Esophagus squamous epithelium (tissue), 5 donors: ENCODE results near the gene ARFGAP1. TPM values are rescaled to one million over a fixed set of nuclear protein-coding genes. Genes with fewer than 3 reads are reported as not detected.

ENCODE experiments used
- DNase-seq: peaks from one replicate; lab custom pipeline; 2025; lab: John Stamatoyannopoulos, UW
- H3K27ac ChIP-seq, 4 donors: fragments of 200-600 bp; sonication (generic); one replicate each; pipeline ENCODE4 v1.5.1; 2016 to 2019; ENCODE audit warnings: mild to moderate bottlenecking in 1 of 4
- H3K27me3 ChIP-seq, 4 donors: fragments of 200-600 bp; sonication (generic); 1 replicate in 3 of 4; 2 replicates in 1 of 4; pipeline versions ENCODE4 v1.5.1 to v1.6.0; 2017 to 2021; ENCODE audit warnings: antibody characterized with exemption in 1 of 4
- H3K36me3 ChIP-seq, 3 donors: fragments of 200-600 bp; sonication (generic); one replicate each; pipeline ENCODE4 v1.5.1; 2016 to 2019
- H3K4me1 ChIP-seq, 3 donors: fragments of 200-600 bp; sonication (generic); one replicate each; pipeline ENCODE4 v1.5.1; 2017 to 2019
- H3K4me3 ChIP-seq, 4 donors: fragments of 200-600 bp; sonication (generic); 1 replicate in 3 of 4; 2 replicates in 1 of 4; pipeline ENCODE4 v1.5.1; 2016 to 2019; ENCODE audit warnings: mild to moderate bottlenecking in 2 of 4, moderate library complexity in 1 of 4
- H3K9me3 ChIP-seq, 3 donors: fragments of 200-600 bp; sonication (generic); one replicate each; pipeline ENCODE4 v1.5.1; 2016 to 2019
- POLR2A ChIP-seq, 4 donors: fragments of 450-650 bp; IDR thresholded peaks; one replicate each; pipeline ENCODE4 v1.6.1; 2017; ENCODE audit warnings: antibody characterized with exemption in 4 of 4, mild to moderate bottlenecking in 4 of 4, moderate library complexity in 3 of 4
- WGBS, 2 donors: methylation state at CpG; one replicate each; pipeline ENCODE4 v1.1.5; 2018; 5-methylcytosine and 5-hydroxymethylcytosine counted together
- intact Hi-C: fragments of 100-400 bp; cut with DNase I; formaldehyde crosslinking; loops from one replicate; pipeline ENCODE4 v1.15.0; 2022
- total RNA-seq, 4 donors: library from RNA; depleted of rRNA; stranded (reverse); fragments of >200 nt; gene quantifications; one replicate each; pipeline ENCODE4 v1.1.0, GENCODE V29; 2016
- TF ChIP-seq, protein P1 (sequence below), 6 experiments: fragments of 450-650 bp in 4 of 6; fragments of 200-600 bp in 2 of 6; sonication (generic) in 2 of 6; IDR thresholded peaks; one replicate each; pipeline ENCODE4 v1.5.1; 2016 to 2019; ENCODE audit warnings: antibody characterized with exemption in 6 of 6, mild to moderate bottlenecking in 4 of 6, moderate library complexity in 4 of 6
- donor health status: DM: yes; HTN: yes; CAD: no.

Gene ARFGAP1
- total RNA-seq, 4 donors from 2014 or later = 18.4 to 37.4 (median 30.7) TPM

DNA sequence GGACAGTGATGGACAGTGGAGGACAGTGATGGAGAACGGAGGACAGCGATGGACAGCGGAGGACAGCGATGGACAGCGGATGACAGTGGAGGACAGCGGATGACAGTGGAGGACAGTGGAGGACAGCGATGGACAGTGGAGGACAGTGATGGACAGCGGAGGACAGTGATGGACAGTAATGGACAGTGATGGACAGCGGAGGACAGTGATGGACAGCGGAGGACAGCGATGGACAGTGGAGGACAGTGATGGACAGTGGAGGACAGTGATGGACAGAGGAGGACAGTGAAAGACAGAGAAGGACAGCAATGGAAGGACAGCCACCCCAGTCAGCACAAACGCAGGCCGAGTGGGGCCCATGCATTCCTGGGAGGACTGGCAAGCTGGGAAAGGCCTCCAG is 15.0 kb upstream of the ARFGAP1 start:
- no peak overlapping the region for H3K4me3 ChIP-seq
- 85 to 87% methylated on average over 12 to 13 of the region's 13 CpGs for WGBS, 2 donors
- H3K27ac ChIP-seq = no peak overlapping the region
- H3K9me3 ChIP-seq = no peaks in the 10 kb centered on the region
- TF ChIP-seq POLR2A (IDR thresholded peaks at IDR 0.05) = no peak
- TF ChIP-seq, protein P1, sequence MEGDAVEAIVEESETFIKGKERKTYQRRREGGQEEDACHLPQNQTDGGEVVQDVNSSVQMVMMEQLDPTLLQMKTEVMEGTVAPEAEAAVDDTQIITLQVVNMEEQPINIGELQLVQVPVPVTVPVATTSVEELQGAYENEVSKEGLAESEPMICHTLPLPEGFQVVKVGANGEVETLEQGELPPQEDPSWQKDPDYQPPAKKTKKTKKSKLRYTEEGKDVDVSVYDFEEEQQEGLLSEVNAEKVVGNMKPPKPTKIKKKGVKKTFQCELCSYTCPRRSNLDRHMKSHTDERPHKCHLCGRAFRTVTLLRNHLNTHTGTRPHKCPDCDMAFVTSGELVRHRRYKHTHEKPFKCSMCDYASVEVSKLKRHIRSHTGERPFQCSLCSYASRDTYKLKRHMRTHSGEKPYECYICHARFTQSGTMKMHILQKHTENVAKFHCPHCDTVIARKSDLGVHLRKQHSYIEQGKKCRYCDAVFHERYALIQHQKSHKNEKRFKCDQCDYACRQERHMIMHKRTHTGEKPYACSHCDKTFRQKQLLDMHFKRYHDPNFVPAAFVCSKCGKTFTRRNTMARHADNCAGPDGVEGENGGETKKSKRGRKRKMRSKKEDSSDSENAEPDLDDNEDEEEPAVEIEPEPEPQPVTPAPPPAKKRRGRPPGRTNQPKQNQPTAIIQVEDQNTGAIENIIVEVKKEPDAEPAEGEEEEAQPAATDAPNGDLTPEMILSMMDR (IDR thresholded peaks at IDR 0.05) = no peak
- no peaks in the 10 kb centered on the region for H3K36me3 ChIP-seq
- DNase-seq = no peak
- intact Hi-C loops = no loop called here
- peaks cover 12 to 37% (median 17%) of the 10 kb centered on the region in 3 donors for H3K4me1 ChIP-seq
- peaks cover 6 to 95% (median 13%) of the 10 kb centered on the region in 4 donors for H3K27me3 ChIP-seq

- H3K27me3 ChIP-seq = peaks cover 6 to 95% (median 11%) of the 10 kb centered on the region in 4 donors
- peaks cover 4 to 28% (median 9%) of the 10 kb centered on the region in 3 donors for H3K4me1 ChIP-seq
- intact Hi-C loops = no loop called here
- H3K36me3 ChIP-seq = no peaks in the 10 kb centered on the region
- no peak overlapping the region for H3K4me3 ChIP-seq
- WGBS, 2 donors = 40 to 60% methylated on average over 1 to 8 of the region's 8 CpGs
- no peaks in the 10 kb centered on the region for H3K9me3 ChIP-seq
- no peak overlapping the region for H3K27ac ChIP-seq
- TF ChIP-seq, protein P1 (IDR thresholded peaks at IDR 0.05) = no peak
- no peak for TF ChIP-seq POLR2A (IDR thresholded peaks at IDR 0.05)
- DNase-seq = no peak
Observed at GRCh38 chr20:63258781-63259180, 13.8 kb upstream of the ARFGAP1 start.

DNA sequence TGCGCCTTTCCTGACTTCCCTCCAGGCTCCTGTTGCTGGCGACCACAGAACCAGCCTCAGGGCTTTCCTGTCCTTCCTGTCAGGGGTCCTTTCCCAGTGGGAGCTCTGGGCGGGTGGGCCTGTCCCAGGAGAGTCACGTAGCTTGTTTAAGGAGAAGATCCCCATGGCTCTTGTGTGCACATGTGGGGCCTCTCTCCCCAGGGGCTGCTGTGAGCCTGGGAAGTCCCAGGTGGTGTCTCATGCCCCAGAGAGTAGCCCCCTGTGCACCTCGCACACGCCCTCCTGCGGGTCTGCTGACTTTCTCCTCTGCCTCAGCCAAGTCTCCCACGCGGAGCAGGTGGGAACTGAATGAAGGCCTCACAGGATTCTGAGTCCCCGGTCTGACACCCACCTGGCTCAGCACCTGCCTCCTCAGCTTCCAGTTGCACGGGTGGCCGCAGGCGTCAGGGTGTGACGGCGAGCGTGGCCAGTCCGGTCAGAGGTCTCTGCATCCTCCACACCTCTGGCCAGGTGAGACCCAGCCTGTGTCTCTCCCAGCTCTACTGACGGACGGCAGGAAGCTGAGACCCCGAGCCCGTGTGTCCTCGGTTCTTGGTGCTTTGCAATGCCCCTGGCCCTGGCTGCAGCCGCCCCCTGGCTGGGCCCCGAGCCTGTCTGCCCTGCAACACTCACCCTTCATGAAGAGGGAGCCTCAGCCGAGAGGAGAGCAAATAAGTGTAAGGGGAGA is 12.7 kb upstream of the ARFGAP1 start:
- Histone ChIP-seq H3K4me1 (peaks cover 0 to 17% (median 3%) of the 10 kb centered on the region in 3 donors), H3K27ac (no peak overlapping the region), H3K9me3 (no peaks in the 10 kb centered on the region), H3K4me3 (no peak overlapping the region), H3K36me3 (no peaks in the 10 kb centered on the region), H3K27me3 (peaks cover under 1 to 95% (median 3%) of the 10 kb centered on the region in 4 donors)
- TF ChIP-seq, protein P1 (IDR thresholded peaks at IDR 0.05) = no peak
- TF ChIP-seq POLR2A (IDR thresholded peaks at IDR 0.05) = no peak
- WGBS, 2 donors = 71% methylated on average over 7 of the region's 25 CpGs; no CpG with 5 or more reads in 1 of the 2 donors
- intact Hi-C loops = no loop called here
- DNase-seq = no peak

- DNase-seq = no peak
- 80 to 93% methylated on average over 5 to 7 of the region's 15 CpGs for WGBS, 2 donors
- intact Hi-C loops = no loop called here
Observed at GRCh38 chr20:63260521-63260920, 12.1 kb upstream of the ARFGAP1 start.

More at GRCh38 chr20:63260521-63260920, 12.1 kb upstream of the ARFGAP1 start:
- peaks cover 0 to 14% (median 3%) of the 10 kb centered on the region in 3 donors for H3K4me1 ChIP-seq
- H3K4me3 ChIP-seq = no peak overlapping the region
- H3K27me3 ChIP-seq = peaks cover 0 to 95% (median 0%) of the 10 kb centered on the region in 4 donors
- H3K36me3 ChIP-seq = no peaks in the 10 kb centered on the region
- TF ChIP-seq, protein P1 (IDR thresholded peaks at IDR 0.05) = no peak
- TF ChIP-seq POLR2A (IDR thresholded peaks at IDR 0.05) = no peak
- no peaks in the 10 kb centered on the region for H3K9me3 ChIP-seq
- H3K27ac ChIP-seq = no peak overlapping the region
